ENCODE measurements around the gene BCL2L1.

- TF ChIP-seq CTCF (IDR thresholded peaks at IDR 0.05) (no peak), POLR2AphosphoS5 (IDR thresholded peaks at IDR 0.05; ENCODE audit: insufficient read depth in 1 of 2, low read depth in 1 of 2) (no peak)
These were observed 83.9 kb downstream of the BCL2L1 start for GRCh38 chr20:31638816-31639215.

Measured in vagina (tissue), 2 donors.